ENCODE measurements around the gene MOG.

- no peak for TF ChIP-seq YY1 (IDR thresholded peaks at IDR 0.05; ENCODE audit: low read depth)
- TF ChIP-seq EP300 (IDR thresholded peaks at IDR 0.05; ENCODE audit: borderline replicate concordance), result no peak
- TF ChIP-seq CREB1 (IDR thresholded peaks at IDR 0.05; ENCODE audit: low read depth), result no peak
- no peak for TF ChIP-seq TAF1 (IDR thresholded peaks at IDR 0.05; ENCODE audit: low read depth)
Observed at GRCh38 chr6:29661071-29661470, 4.2 kb downstream of the MOG start.
